Small intestine (tissue), 16 donors: ENCODE results near the gene CBFB. TPM values are rescaled to one million over a fixed set of nuclear protein-coding genes. Genes with fewer than 3 reads are reported as not detected.
"Not testable (repeated sequence)": the region's sequence is repeated elsewhere in the genome, so short reads cannot be mapped to it uniquely, and the experiment has no call there.

ENCODE experiments used
- DNase-seq, 2 donors: peaks; one replicate each; pipeline versions ENCODE4 v3.0.0 to v3.0.0-alpha.2; 2013
- FAIRE-seq: peaks from 2 replicates; lab custom pipeline; 2012; peaks lifted over from hg19 to GRCh38; lab: Jason Lieb, UNC
- H3K27ac ChIP-seq, 3 donors: one replicate each; pipeline ENCODE4 v1.5.1; 2013; ENCODE audit warnings: low read length in 2 of 3, mild to moderate bottlenecking in 2 of 3, control low read depth in 1 of 3, inconsistent platforms in 1 of 3, low read depth in 1 of 3, moderate library complexity in 1 of 3
- H3K27me3 ChIP-seq, 3 donors: one replicate each; pipeline ENCODE4 v1.6.1; 2013; ENCODE audit warnings: low read length in 3 of 3, inconsistent platforms in 1 of 3; ENCODE audit not compliant: control insufficient read depth in 3 of 3, insufficient read depth in 3 of 3
- H3K36me3 ChIP-seq, 3 donors: one replicate each; pipeline ENCODE4 v1.6.1; 2013; ENCODE audit warnings: low read length in 3 of 3, inconsistent platforms in 1 of 3, low read depth in 1 of 3, mild to moderate bottlenecking in 1 of 3, moderate library complexity in 1 of 3; ENCODE audit not compliant: control insufficient read depth in 3 of 3, insufficient read depth in 2 of 3
- H3K4me1 ChIP-seq, 3 donors: one replicate each; pipeline ENCODE4 v1.6.1; 2013; ENCODE audit warnings: low read length in 2 of 3, inconsistent platforms in 1 of 3, low read depth in 1 of 3, mild to moderate bottlenecking in 1 of 3, moderate library complexity in 1 of 3; ENCODE audit not compliant: control insufficient read depth in 3 of 3, insufficient read depth in 2 of 3
- H3K4me3 ChIP-seq, 3 donors: one replicate each; pipeline ENCODE4 v1.5.1; 2013; ENCODE audit warnings: low read length in 3 of 3, control low read depth in 1 of 3, inconsistent platforms in 1 of 3, low read depth in 1 of 3, mild to moderate bottlenecking in 1 of 3, moderate library complexity in 1 of 3
- H3K9me3 ChIP-seq, 2 donors: one replicate each; pipeline ENCODE4 v1.6.1; 2013; ENCODE audit warnings: low read depth in 1 of 2, low read length in 1 of 2; ENCODE audit not compliant: control insufficient read depth in 2 of 2, insufficient read depth in 1 of 2
- WGBS, 3 donors: extraction: QIAGEN DNeasy Blood & Tissue Kit; methylation state at CpG; one replicate each; pipeline ENCODE4 v1.1.7; 2013; 5-methylcytosine and 5-hydroxymethylcytosine counted together
- long read RNA-seq, 10 donors: transcript quantifications; one replicate each; lab custom pipeline, GENCODE V29; 2026
- polyA plus RNA-seq, 4 donors: library from polyadenylated mRNA; stranded (reverse) in 3 of 4; unstranded in 1 of 4; fragments of 200-250 nt in 3 of 4; fragments of 120-200 nt in 1 of 4; gene quantifications; one replicate each; pipeline versions ENCODE4 v1.2.1 to v1.2.3, GENCODE V29; 2013
- donor health status: healthy with polysubstance abuse.
- donor health status: control.
- donor health status: control.
- donor health status: Bipolar disorder and iron deficiency.
- donor health status: healthy.

Gene CBFB
- 10 to 100 TPM in 2 of 4 donors, 1 to 10 TPM in 2; 5.4 to 21.6 (median 10.7) TPM for polyA plus RNA-seq
- long read RNA-seq, donor 1 = 0 reads
- long read RNA-seq, donor 2, partial matches to known transcripts = 0 of 3 reads
- long read RNA-seq, donor 2, other reads (novel, unspliced or antisense) = 0 of 3 reads
- long read RNA-seq, donor 3, partial matches to known transcripts = 0 of 2 reads
- long read RNA-seq, donor 3, other reads (novel, unspliced or antisense) = 0 of 2 reads
- long read RNA-seq, donor 4 = 0 reads
- long read RNA-seq, donor 5 = 0 reads
- long read RNA-seq, donor 6, partial matches to known transcripts = 0 of 4 reads
- long read RNA-seq, donor 6, other reads (novel, unspliced or antisense) = 0 of 4 reads
- long read RNA-seq, donor 7, transcript CBFB-202 (6 exons, 2,971 nt) = major isoform, 5 of 9 reads
- long read RNA-seq, donor 7, partial matches to known transcripts = 0 of 9 reads
- long read RNA-seq, donor 7, other reads (novel, unspliced or antisense) = 0 of 9 reads
- long read RNA-seq, donor 8, partial matches to known transcripts = 0 of 4 reads
- long read RNA-seq, donor 8, other reads (novel, unspliced or antisense) = 0 of 4 reads
- long read RNA-seq, donor 9, partial matches to known transcripts = 0 of 1 reads
- long read RNA-seq, donor 9, other reads (novel, unspliced or antisense) = 0 of 1 reads
- long read RNA-seq, donor 10, partial matches to known transcripts = 5 of 12 reads
- long read RNA-seq, donor 10, other reads (novel, unspliced or antisense) = 0 of 12 reads

GRCh38 chr16:67028696-67029253 lies at the start of gene CBFB:
CBFB (plus strand) TSS chr16:67029149; CDS start chr16:67029408, 259 bp downstream.
- peaks cover 0 to 18% (median 2%) of the 10 kb centered on the region in 3 donors for H3K36me3 ChIP-seq
- H3K27me3 ChIP-seq = no peaks in the 10 kb centered on the region
- 1% methylated on average over 24 to 68 of the region's 69 CpGs for WGBS, 3 donors
- DNase-seq (peak; percentile 91 to 97), FAIRE-seq (no peak)
- no peaks in the 10 kb centered on the region for H3K9me3 ChIP-seq
- H3K27ac ChIP-seq = peak within 1 kb of the TSS; percentile 87 to 100 (median 96)
- peaks cover 0 to 19% (median 0%) of the 10 kb centered on the region in 3 donors for H3K4me1 ChIP-seq
- peak within 1 kb of the TSS; percentile 82 to 88 (median 85) for H3K4me3 ChIP-seq

DNA sequence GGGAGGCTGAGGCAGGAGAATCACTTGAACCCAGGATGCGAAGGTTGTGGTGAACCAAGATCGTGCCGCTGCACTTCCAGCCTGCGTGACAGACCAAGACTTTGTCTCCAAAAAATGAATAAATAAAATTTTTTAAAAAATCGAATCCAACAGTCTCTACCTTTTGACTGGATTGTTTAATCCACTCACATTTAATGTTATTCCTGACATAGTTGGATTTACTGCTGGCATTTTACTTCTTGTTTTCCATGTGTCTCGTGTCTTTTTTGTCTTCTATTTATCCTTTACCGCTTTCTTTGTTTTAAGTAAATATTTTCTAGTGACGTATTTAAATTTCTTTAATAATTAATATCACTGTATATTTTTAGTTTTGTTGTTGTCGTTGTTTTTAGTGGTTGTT lies 45.9 kb upstream of the CBFB start:
- Histone ChIP-seq H3K36me3 (no peaks in the 10 kb centered on the region), H3K27me3 (no peaks in the 10 kb centered on the region), H3K4me1 (no peaks in the 10 kb centered on the region), H3K27ac (no peak overlapping the region), H3K4me3 (no peak overlapping the region), H3K9me3 (no peaks in the 10 kb centered on the region)
- WGBS, 3 donors = 95 to 96% (median 96%) methylated on average over 9 of the region's 9 CpGs
- FAIRE-seq (no peak), DNase-seq (no peak)

- H3K4me1 ChIP-seq = no peaks in the 10 kb centered on the region
- H3K4me3 ChIP-seq = no peak overlapping the region
- no peaks in the 10 kb centered on the region for H3K36me3 ChIP-seq
- 72 to 91% (median 79%) methylated on average over 4 of the region's 4 CpGs for WGBS, 3 donors
- DNase-seq = no peak
- no peak overlapping the region for H3K27ac ChIP-seq
- FAIRE-seq = no peak
- H3K27me3 ChIP-seq = no peaks in the 10 kb centered on the region
- no peaks in the 10 kb centered on the region for H3K9me3 ChIP-seq
Observed at GRCh38 chr16:66984892-66985311, 44.0 kb upstream of the CBFB start.

DNA sequence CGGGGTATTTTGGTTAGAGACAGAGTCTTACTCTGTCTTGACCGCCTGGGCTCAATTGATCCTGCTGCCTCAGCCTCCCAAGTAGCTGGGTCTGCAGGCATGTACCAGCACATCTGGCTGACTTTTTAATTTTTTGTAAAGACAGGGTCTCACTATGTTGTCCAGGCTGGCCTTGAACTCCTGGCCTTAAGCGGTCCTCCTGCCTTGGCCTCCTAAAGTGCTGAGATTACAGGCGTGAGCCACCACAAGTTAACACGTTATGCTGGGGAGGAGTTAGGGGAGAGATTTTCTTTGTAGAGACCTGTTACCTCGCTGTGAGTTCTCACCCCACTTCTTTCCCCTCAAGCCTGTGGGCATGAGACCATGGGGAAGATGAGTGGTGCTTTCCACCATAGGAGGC lies 42.4 kb upstream of the CBFB start:
- H3K27ac ChIP-seq = no peak overlapping the region
- 94 to 97% (median 95%) methylated on average over 6 of the region's 6 CpGs for WGBS, 3 donors
- no peaks in the 10 kb centered on the region for H3K27me3 ChIP-seq
- no peaks in the 10 kb centered on the region for H3K4me1 ChIP-seq
- FAIRE-seq (no peak), DNase-seq (no peak)
- no peaks in the 10 kb centered on the region for H3K36me3 ChIP-seq
- H3K4me3 ChIP-seq = no peak overlapping the region
- no peaks in the 10 kb centered on the region for H3K9me3 ChIP-seq

- 47 to 65% (median 57%) methylated on average over 11 of the region's 11 CpGs for WGBS, 3 donors
- H3K9me3 ChIP-seq = no peaks in the 10 kb centered on the region
- H3K27me3 ChIP-seq = no peaks in the 10 kb centered on the region
- H3K27ac ChIP-seq = no peak within 1 kb of the TSS
- no peaks in the 10 kb centered on the region for H3K36me3 ChIP-seq
- peak in 1 of 2 donors; percentile 32 for DNase-seq
- FAIRE-seq = no peak
- no peaks in the 10 kb centered on the region for H3K4me1 ChIP-seq
- no peak within 1 kb of the TSS for H3K4me3 ChIP-seq
Observed at GRCh38 chr16:66988197-66988788, 40.7 kb upstream of the CBFB start, which contains the start of gene CES4A. CES4A (plus strand) TSS chr16:66988589; CDS start chr16:66988773, 184 bp downstream.

DNA sequence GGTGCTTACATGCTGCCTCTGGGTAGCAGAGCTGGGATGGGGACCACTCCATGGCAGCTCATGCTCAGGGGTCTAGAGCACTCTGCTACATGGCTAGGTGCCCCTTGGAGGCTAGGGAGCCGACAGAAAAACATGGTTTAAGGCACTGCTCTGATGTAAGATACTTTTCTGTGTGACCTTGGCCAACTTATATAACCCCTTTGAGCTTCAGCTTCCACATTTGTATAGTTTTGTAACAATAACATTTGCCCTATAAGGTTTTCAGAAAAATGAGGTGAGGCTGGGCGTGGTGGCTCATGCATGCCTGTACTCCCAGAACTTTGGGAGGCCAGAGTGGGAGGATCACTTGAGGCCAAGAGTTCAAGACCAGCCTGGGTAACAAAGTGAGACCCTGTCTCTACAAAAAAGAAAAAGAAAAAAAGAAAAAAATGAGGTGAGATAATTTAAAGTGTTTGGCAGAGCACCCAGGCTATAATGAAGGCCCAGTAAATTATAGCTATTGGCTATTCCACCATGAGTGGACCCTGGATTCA lies 37.3 kb upstream of the CBFB start:
- peaks cover 0 to 4% (median 0%) of the 10 kb centered on the region in 3 donors for H3K4me1 ChIP-seq
- H3K27ac ChIP-seq = no peak overlapping the region
- no peak overlapping the region for H3K4me3 ChIP-seq
- no peaks in the 10 kb centered on the region for H3K9me3 ChIP-seq
- no peaks in the 10 kb centered on the region for H3K27me3 ChIP-seq
- DNase-seq (no peak), FAIRE-seq (no peak)
- WGBS, 3 donors = 83 to 89% (median 85%) methylated on average over 2 of the region's 2 CpGs
- H3K36me3 ChIP-seq = no peaks in the 10 kb centered on the region

DNA sequence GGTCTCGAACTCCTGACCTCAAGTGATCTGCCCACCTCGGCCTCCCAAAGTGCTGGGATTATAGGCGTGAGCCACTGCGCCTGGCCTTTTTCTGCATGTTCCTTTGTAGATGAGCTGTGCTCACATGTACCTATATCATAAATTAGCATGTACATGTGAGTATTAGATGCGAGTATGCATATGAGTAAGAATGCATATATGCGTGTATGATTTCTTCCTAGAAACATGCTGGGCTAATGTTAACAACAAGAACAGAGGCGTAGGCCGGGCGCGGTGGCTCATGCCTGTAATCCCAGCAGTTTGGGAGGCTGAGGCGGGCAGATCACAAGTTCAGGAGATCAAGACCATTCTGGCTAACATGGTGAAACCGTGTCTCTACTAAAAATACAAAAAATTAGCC lies 35.4 kb upstream of the CBFB start:
- H3K4me1 ChIP-seq, DNase-seq, H3K9me3 ChIP-seq, H3K4me3 ChIP-seq, H3K36me3 ChIP-seq, H3K27me3 ChIP-seq, H3K27ac ChIP-seq, FAIRE-seq: not testable (repeated sequence)
- 88 to 97% (median 95%) methylated on average over 11 to 12 of the region's 12 CpGs for WGBS, 3 donors
